Naive thymus-derived CD4-positive, alpha-beta T cell (primary cell): ENCODE measurements around the gene SNX2. TPM values are rescaled to one million over a fixed set of nuclear protein-coding genes. Genes with fewer than 3 reads are reported as not detected.
"Not testable (repeated sequence)": the region's sequence is repeated elsewhere in the genome, so short reads cannot be mapped to it uniquely, and the experiment has no call there.

Source experiments
- ATAC-seq: fragments of 150-1000 bp; cut with Tn5 transposase; 2 replicates; pipeline ENCODE4 v1.10.0; 2021; ENCODE audit warnings: mild to moderate bottlenecking, moderate library complexity
- CTCF ChIA-PET: fragments of 350-600 bp; sonication (Branson Sonifier 250); formaldehyde crosslinking; loops from one replicate; lab custom pipeline; 2021; ENCODE audit warnings: antibody characterized with exemption; lab: Charles Lee
- POLR2A ChIA-PET: fragments of 350-600 bp; sonication (Branson Sonifier 250); formaldehyde crosslinking; loops from one replicate; lab custom pipeline; 2021; ENCODE audit warnings: antibody characterized with exemption, inconsistent platforms; lab: Charles Lee
- DNase-seq, 9 donors: peaks; one replicate each; pipeline versions ENCODE4 v3.0.0 to v3.0.0-alpha.2; 2020 to 2022; ENCODE audit warnings: mixed read lengths in 1 of 9
- H3K27ac ChIP-seq: one replicate; pipeline ENCODE4 v1.7.0; 2013; ENCODE audit warnings: mild to moderate bottlenecking, low read depth, low read length, moderate library complexity
- H3K27me3 ChIP-seq, 2 donors: one replicate each; pipeline ENCODE4 v1.7.0; 2013; ENCODE audit warnings: low read length in 2 of 2, mild to moderate bottlenecking in 2 of 2, moderate library complexity in 2 of 2; ENCODE audit not compliant: control insufficient read depth in 2 of 2, insufficient read depth in 2 of 2
- H3K36me3 ChIP-seq, 3 experiments: 1 replicate in 2 of 3; 2 replicates in 1 of 3; pipeline ENCODE4 v1.7.0; 2013; ENCODE audit warnings: low read length in 3 of 3, mild to moderate bottlenecking in 3 of 3, moderate library complexity in 1 of 3; ENCODE audit not compliant: insufficient read depth in 3 of 3, control insufficient read depth in 2 of 3
- H3K4me1 ChIP-seq, 2 donors: one replicate each; pipeline ENCODE4 v1.7.0; 2013; ENCODE audit warnings: low read length in 2 of 2, mild to moderate bottlenecking in 2 of 2, moderate library complexity in 1 of 2; ENCODE audit not compliant: control insufficient read depth in 2 of 2, insufficient read depth in 2 of 2
- H3K4me3 ChIP-seq: 2 replicates; pipeline ENCODE4 v1.7.0; 2013; ENCODE audit warnings: mild to moderate bottlenecking, low read length
- H3K9me3 ChIP-seq, 3 experiments: 1 replicate in 2 of 3; 2 replicates in 1 of 3; pipeline ENCODE4 v1.7.0; 2013; ENCODE audit warnings: low read length in 3 of 3; ENCODE audit not compliant: control insufficient read depth in 2 of 3
- H3K27ac Mint-ChIP-seq, 9 donors: one replicate each; pipeline ENCODE4 v1.8.0; 2020 to 2022; ENCODE audit warnings: mixed read lengths in 9 of 9, mild to moderate bottlenecking in 8 of 9, moderate library complexity in 5 of 9, inconsistent platforms in 2 of 9
- H3K27me3 Mint-ChIP-seq, 5 donors: one replicate each; pipeline ENCODE4 v1.8.0; 2021 to 2022; ENCODE audit warnings: mixed read lengths in 5 of 5, mild to moderate bottlenecking in 1 of 5
- H3K36me3 Mint-ChIP-seq, 5 donors: one replicate each; pipeline ENCODE4 v1.8.0; 2020 to 2022; ENCODE audit warnings: mixed read lengths in 5 of 5, mild to moderate bottlenecking in 3 of 5, inconsistent platforms in 1 of 5
- H3K4me1 Mint-ChIP-seq, 7 donors: one replicate each; pipeline ENCODE4 v1.8.0; 2020 to 2022; ENCODE audit warnings: mixed read lengths in 7 of 7, mild to moderate bottlenecking in 3 of 7, inconsistent platforms in 1 of 7
- H3K4me3 Mint-ChIP-seq, 10 donors: one replicate each; pipeline ENCODE4 v1.8.0; 2020 to 2022; ENCODE audit warnings: mild to moderate bottlenecking in 10 of 10, mixed read lengths in 10 of 10, moderate library complexity in 6 of 10, inconsistent platforms in 2 of 10
- H3K9me3 Mint-ChIP-seq, 11 donors: one replicate each; pipeline ENCODE4 v1.8.0; 2020 to 2022; ENCODE audit warnings: mixed read lengths in 11 of 11, mild to moderate bottlenecking in 4 of 11, inconsistent platforms in 1 of 11, moderate library complexity in 1 of 11
- intact Hi-C, 2 donors: fragments of 100-400 bp; cut with micrococcal nuclease; formaldehyde crosslinking; loops; one replicate each; pipeline ENCODE4 v1.15.1; 2023
- polyA plus RNA-seq, 2 donors: library from polyadenylated mRNA; unstranded; fragments of 300-500 nt; fragmentation: Illumina TruSeq; gene quantifications; one replicate each; pipeline ENCODE4 v1.2.3, GENCODE V29; 2021
- total RNA-seq, 6 experiments: library from RNA in 5 of 6; stranded (reverse) in 5 of 6; gene quantifications; 1 replicate in 5 of 6; 2 replicates in 1 of 6; pipeline ENCODE4 v1.2.3 and lab custom pipeline; 2021 to 2026

The SNX2 gene
- total and polyA plus RNA-seq, 7 experiments from 2014 or later: 35.7 to 98.6 (median 59.7) TPM

DNA sequence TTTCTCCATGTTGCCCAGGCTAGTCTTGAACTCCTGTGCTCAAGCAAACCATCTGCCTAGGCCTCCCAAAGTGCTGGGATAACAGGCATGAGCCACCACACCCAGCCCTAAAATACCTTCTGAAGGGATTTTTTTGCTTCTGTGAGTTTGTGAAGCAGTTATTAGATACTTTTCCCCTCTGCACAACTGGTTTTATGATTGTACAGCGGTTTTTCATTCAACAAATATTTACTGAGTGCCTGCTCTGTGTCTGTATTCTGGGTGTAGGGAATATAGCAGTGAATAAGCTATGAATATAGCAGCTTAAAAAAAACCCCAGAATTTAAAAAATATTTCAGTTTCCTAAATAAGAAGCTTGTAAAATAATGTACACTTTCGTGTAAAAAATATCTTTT, 72.8 kb downstream of the SNX2 start:
- peaks cover 0 to 24% (median 0%) of the 10 kb centered on the region in 5 donors for H3K27me3 Mint-ChIP-seq
- H3K9me3 Mint-ChIP-seq: no peaks in the 10 kb centered on the region
- no peak for ATAC-seq
- intact Hi-C loops: loop anchor here (5.0 to 10.0 kb wide), 2 partner anchors 577 to 665 kb away; partner anchors contain the start of genes CEP120 (in 1 of the 2) and CSNK1G3 (in 1 of the 2)
- peaks cover 13 to 40% (median 27%) of the 10 kb centered on the region in 7 donors for H3K4me1 Mint-ChIP-seq
- H3K27ac Mint-ChIP-seq: peak overlapping the region in 4 of 9 donors; percentile 23 to 88 (median 76)
- H3K4me3 Mint-ChIP-seq: peak overlapping the region in 2 of 10 donors; percentile 16 to 38
- POLR2A ChIA-PET: no interaction called here
- DNase-seq: no peak
- Histone ChIP-seq H3K36me3 (no peaks in the 10 kb centered on the region), H3K4me1 (peaks cover 10 to 11% of the 10 kb centered on the region in 2 donors), H3K9me3 (no peaks in the 10 kb centered on the region), H3K27me3 (no peaks in the 10 kb centered on the region), H3K4me3 (no peak overlapping the region), H3K27ac (no peak overlapping the region)
- H3K36me3 Mint-ChIP-seq: no peaks in the 10 kb centered on the region
- CTCF ChIA-PET: interaction anchor here (1.2 kb wide), 1 partner anchor 35 kb away, joined by 6 read pairs; no protein-coding TSS in a partner anchor

DNA sequence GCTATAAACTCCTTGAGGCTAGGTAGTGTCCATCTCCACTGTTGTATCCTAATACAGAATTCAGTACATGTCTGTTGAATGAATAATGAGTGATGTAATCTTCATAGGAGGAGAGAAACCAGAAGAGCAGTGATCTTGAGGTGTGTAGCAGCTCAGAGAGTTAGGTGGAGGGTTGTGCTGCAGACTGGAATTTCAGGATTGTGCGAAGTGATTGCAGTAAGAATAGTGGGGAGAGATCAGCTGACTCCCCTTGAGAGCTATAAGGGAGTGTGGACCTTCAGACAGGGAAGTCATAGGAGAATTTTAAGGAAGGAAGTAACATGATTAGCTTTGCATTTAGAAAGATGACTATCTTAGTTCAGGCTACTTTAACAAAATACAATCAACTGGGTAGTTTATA, 74.9 kb downstream of the SNX2 start:
- Histone ChIP-seq H3K4me3 (no peak overlapping the region), H3K4me1 (peaks cover 0 to under 1% of the 10 kb centered on the region in 2 donors), H3K9me3 (no peaks in the 10 kb centered on the region), H3K36me3 (no peaks in the 10 kb centered on the region), H3K27me3 (no peaks in the 10 kb centered on the region), H3K27ac (no peak overlapping the region)
- no peak for DNase-seq
- H3K27me3 Mint-ChIP-seq: peaks cover 0 to 15% (median 0%) of the 10 kb centered on the region in 5 donors
- ChIA-PET CTCF (no interaction called here), POLR2A (no interaction called here)
- H3K36me3 Mint-ChIP-seq: no peaks in the 10 kb centered on the region
- H3K9me3 Mint-ChIP-seq: no peaks in the 10 kb centered on the region
- intact Hi-C loops: loop anchor here (5.0 to 10.0 kb wide), 2 partner anchors 575 to 663 kb away; partner anchors contain the start of genes CEP120 (in 1 of the 2) and CSNK1G3 (in 1 of the 2)
- H3K4me1 Mint-ChIP-seq: peaks cover 6 to 24% (median 17%) of the 10 kb centered on the region in 7 donors
- no peak overlapping the region for H3K4me3 Mint-ChIP-seq
- peak overlapping the region in 3 of 9 donors; percentile 1 to 35 (median 28) for H3K27ac Mint-ChIP-seq
- ATAC-seq: no peak

- H3K27me3 ChIP-seq, CTCF ChIA-PET, H3K4me1 Mint-ChIP-seq, H3K27ac Mint-ChIP-seq, POLR2A ChIA-PET, H3K4me1 ChIP-seq, H3K4me3 ChIP-seq, DNase-seq, H3K4me3 Mint-ChIP-seq, H3K9me3 Mint-ChIP-seq, H3K9me3 ChIP-seq, ATAC-seq, H3K36me3 Mint-ChIP-seq, H3K36me3 ChIP-seq, H3K27ac ChIP-seq, intact Hi-C loops: not testable (repeated sequence)
- peaks cover 0 to 11% (median 0%) of the 10 kb centered on the region in 5 donors for H3K27me3 Mint-ChIP-seq
Observed at GRCh38 chr5:122857538-122857937, 82.7 kb downstream of the SNX2 start.

- DNase-seq: no peak
- no peak overlapping the region for H3K27ac ChIP-seq
- H3K4me1 Mint-ChIP-seq: no peaks in the 10 kb centered on the region
- H3K4me1 ChIP-seq: no peaks in the 10 kb centered on the region
- no peak overlapping the region for H3K27ac Mint-ChIP-seq
- ChIA-PET POLR2A (no interaction called here), CTCF (no interaction called here)
- peaks cover 0 to 3% (median 0%) of the 10 kb centered on the region in 11 donors for H3K9me3 Mint-ChIP-seq
- H3K27me3 ChIP-seq: no peaks in the 10 kb centered on the region
- H3K27me3 Mint-ChIP-seq: peaks cover 0 to 11% (median 0%) of the 10 kb centered on the region in 5 donors
- intact Hi-C loops: no loop called here
- H3K9me3 ChIP-seq: no peaks in the 10 kb centered on the region
- H3K36me3 Mint-ChIP-seq: peaks cover 0 to 9% (median 4%) of the 10 kb centered on the region in 5 donors
- H3K4me3 ChIP-seq: no peak overlapping the region
- no peak overlapping the region for H3K4me3 Mint-ChIP-seq
- no peak for ATAC-seq
- no peaks in the 10 kb centered on the region for H3K36me3 ChIP-seq
Observed at GRCh38 chr5:122858451-122858850, 83.6 kb downstream of the SNX2 start.

DNA sequence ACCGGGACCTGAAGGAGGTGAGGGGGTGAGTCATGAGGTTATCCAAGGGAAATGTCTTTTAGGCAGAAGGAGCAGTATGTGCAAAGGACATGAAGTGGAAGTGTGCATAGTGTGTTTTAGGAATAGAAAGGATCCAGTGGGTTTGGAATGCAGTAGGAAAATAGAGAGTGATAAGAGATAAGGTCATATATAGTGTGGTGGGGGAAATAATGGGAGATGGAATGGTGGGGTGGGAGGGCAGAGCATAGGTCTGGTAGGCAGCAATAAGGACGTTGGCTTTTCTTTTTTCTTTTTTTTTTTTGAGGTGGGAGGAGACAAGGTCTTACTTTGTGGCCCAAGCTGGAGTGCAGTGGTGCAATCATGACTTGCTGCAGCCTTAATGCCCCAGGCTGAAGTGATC, 88.4 kb downstream of the SNX2 start:
- Mint-ChIP-seq H3K36me3 (peaks cover 0 to 4% (median 0%) of the 10 kb centered on the region in 5 donors), H3K9me3 (peaks cover 0 to 3% (median 0%) of the 10 kb centered on the region in 11 donors), H3K4me3 (no peak overlapping the region), H3K27ac (no peak overlapping the region), H3K4me1 (no peaks in the 10 kb centered on the region), H3K27me3 (peaks cover 0 to 11% (median 0%) of the 10 kb centered on the region in 5 donors)
- Histone ChIP-seq H3K9me3 (no peaks in the 10 kb centered on the region), H3K27ac (no peak overlapping the region), H3K36me3 (no peaks in the 10 kb centered on the region), H3K27me3 (no peaks in the 10 kb centered on the region), H3K4me3 (no peak overlapping the region), H3K4me1 (no peaks in the 10 kb centered on the region)
- ATAC-seq (no peak), DNase-seq (no peak)
- CTCF ChIA-PET: no interaction called here
- POLR2A ChIA-PET: no interaction called here
- intact Hi-C loops: no loop called here

- intact Hi-C loops: no loop called here
- Histone ChIP-seq H3K4me3 (no peak overlapping the region), H3K9me3 (no peaks in the 10 kb centered on the region), H3K36me3 (no peaks in the 10 kb centered on the region), H3K4me1 (no peaks in the 10 kb centered on the region), H3K27ac (no peak overlapping the region), H3K27me3 (no peaks in the 10 kb centered on the region)
- Mint-ChIP-seq H3K4me3 (no peak overlapping the region), H3K27me3 (peaks cover 0 to 11% (median 0%) of the 10 kb centered on the region in 5 donors), H3K4me1 (no peaks in the 10 kb centered on the region), H3K27ac (no peak overlapping the region), H3K36me3 (peaks cover 0 to 4% (median 0%) of the 10 kb centered on the region in 5 donors), H3K9me3 (peaks cover 0 to 3% (median 0%) of the 10 kb centered on the region in 11 donors)
- DNase-seq (no peak), ATAC-seq (no peak)
- CTCF ChIA-PET: no interaction called here
- POLR2A ChIA-PET: no interaction called here
Observed at GRCh38 chr5:122863721-122864120, 88.8 kb downstream of the SNX2 start.

GRCh38 chr5:122864400-122864799, 89.5 kb downstream of the SNX2 start:
- intact Hi-C loops: no loop called here
- no peaks in the 10 kb centered on the region for H3K36me3 ChIP-seq
- H3K4me1 ChIP-seq: no peaks in the 10 kb centered on the region
- H3K9me3 ChIP-seq: no peaks in the 10 kb centered on the region
- no peak overlapping the region for H3K27ac ChIP-seq
- ATAC-seq: no peak
- ChIA-PET CTCF (no interaction called here), POLR2A (no interaction called here)
- H3K27me3 ChIP-seq: no peaks in the 10 kb centered on the region
- DNase-seq: no peak
- H3K4me1 Mint-ChIP-seq: no peaks in the 10 kb centered on the region
- H3K9me3 Mint-ChIP-seq: peaks cover 0 to 3% (median 0%) of the 10 kb centered on the region in 11 donors
- no peak overlapping the region for H3K4me3 Mint-ChIP-seq
- H3K27ac Mint-ChIP-seq: no peak overlapping the region
- no peak overlapping the region for H3K4me3 ChIP-seq
- H3K36me3 Mint-ChIP-seq: peaks cover 0 to 4% (median 0%) of the 10 kb centered on the region in 5 donors
- H3K27me3 Mint-ChIP-seq: peaks cover 0 to 11% (median 0%) of the 10 kb centered on the region in 5 donors
